Keratinocyte (primary cell): ENCODE data around the gene PCDHGB4. TPM values are rescaled to one million over a fixed set of nuclear protein-coding genes. Genes with fewer than 3 reads are reported as not detected.
A peak's percentile ranks its signal among the peaks of the same experiment; 100 is the strongest.

ENCODE experiments used
- DNase-seq: peaks from one replicate; pipeline ENCODE4 v3.0.0-alpha.2; 2011; ENCODE audit warnings: low read depth, missing footprints, low spot score
- FAIRE-seq: peaks from 2 replicates; lab custom pipeline; 2011; peaks lifted over from hg19 to GRCh38; lab: Jason Lieb, UNC
- H2AFZ ChIP-seq: 2 replicates; pipeline ENCODE4 v1.6.0; 2012; ENCODE audit warnings: low read length, control low read depth, inconsistent platforms; ENCODE audit not compliant: control insufficient read depth
- H3K27ac ChIP-seq: 2 replicates; pipeline ENCODE4 v1.5.1; 2011; ENCODE audit warnings: low read length; ENCODE audit not compliant: control insufficient read depth, insufficient read depth
- H3K27me3 ChIP-seq: 3 replicates; pipeline ENCODE4 v1.6.0; 2011; ENCODE audit warnings: low read length; ENCODE audit not compliant: control insufficient read depth, insufficient read depth; ENCODE audit errors: extremely low read depth
- H3K36me3 ChIP-seq, 2 experiments: 2 replicates in 1 of 2; 3 replicates in 1 of 2; pipeline ENCODE4 v1.5.1; 2011; ENCODE audit warnings: low read length in 2 of 2, mild to moderate bottlenecking in 1 of 2; ENCODE audit not compliant: control insufficient read depth in 2 of 2, insufficient read depth in 2 of 2; ENCODE audit errors: extremely low read depth in 1 of 2
- H3K4me1 ChIP-seq: 3 replicates; pipeline ENCODE4 v1.5.1; 2011; ENCODE audit warnings: low read length; ENCODE audit not compliant: control insufficient read depth, insufficient read depth; ENCODE audit errors: extremely low read depth
- H3K4me2 ChIP-seq: 3 replicates; pipeline ENCODE4 v1.6.0; 2011; ENCODE audit warnings: low read depth, low read length; ENCODE audit not compliant: control insufficient read depth, insufficient read depth; ENCODE audit errors: extremely low read depth
- H3K4me3 ChIP-seq, 3 experiments: fragments of 200-600 bp in 1 of 3; sonication (generic) in 1 of 3; 2 replicates in 2 of 3; 3 replicates in 1 of 3; pipeline ENCODE4 v1.5.1; 2011 to 2016; ENCODE audit warnings: low read length in 3 of 3, mild to moderate bottlenecking in 3 of 3, control low read depth in 2 of 3, inconsistent platforms in 1 of 3, low read depth in 1 of 3, mixed read lengths in 1 of 3, mixed run types in 1 of 3, moderate library complexity in 1 of 3; ENCODE audit not compliant: control insufficient read depth in 2 of 3, insufficient read depth in 2 of 3; ENCODE audit errors: extremely low read depth in 1 of 3
- H3K79me2 ChIP-seq: 2 replicates; pipeline ENCODE4 v1.6.0; 2012; ENCODE audit warnings: low read length; ENCODE audit not compliant: control insufficient read depth, insufficient read depth
- H3K9ac ChIP-seq: 3 replicates; pipeline ENCODE4 v1.6.0; 2011; ENCODE audit warnings: low read length; ENCODE audit not compliant: control insufficient read depth, insufficient read depth; ENCODE audit errors: extremely low read depth
- H3K9me1 ChIP-seq: 3 replicates; pipeline ENCODE4 v1.6.0; 2011; ENCODE audit warnings: low read length; ENCODE audit not compliant: control insufficient read depth, insufficient read depth; ENCODE audit errors: extremely low read depth
- H3K9me3 ChIP-seq: 2 replicates; pipeline ENCODE4 v1.5.1; 2012; ENCODE audit warnings: low read depth, low read length; ENCODE audit not compliant: control insufficient read depth
- H4K20me1 ChIP-seq: 3 replicates; pipeline ENCODE4 v1.6.0; 2011; ENCODE audit warnings: low read length; ENCODE audit not compliant: control insufficient read depth, insufficient read depth; ENCODE audit errors: extremely low read depth
- CTCF ChIP-seq, 3 experiments: IDR thresholded peaks in 1 of 3; conservative IDR thresholded peaks in 1 of 3; optimal IDR thresholded peaks in 1 of 3; 2 replicates in 2 of 3; 3 replicates in 1 of 3; pipeline versions ENCODE3 to v1.5.1; 2011; ENCODE audit warnings: low read length in 3 of 3, mild to moderate bottlenecking in 3 of 3, moderate library complexity in 2 of 3, control low read depth in 1 of 3, inconsistent platforms in 1 of 3; ENCODE audit not compliant: insufficient read depth in 2 of 3; ENCODE audit errors: extremely low read depth in 1 of 3
- EZH2 ChIP-seq: IDR thresholded peaks from one replicate; pipeline ENCODE4 v1.6.1; 2012; ENCODE audit warnings: inconsistent platforms, mild to moderate bottlenecking, low read length, moderate library complexity
- dilution Hi-C: fragments of 300-500 bp; cut with MboI; formaldehyde crosslinking; loops from one replicate; pipeline ENCODE4 v1.7.0; 2020; ENCODE audit warnings: low sequenced_read_pairs; ENCODE audit not compliant: extremely low pct_ligation_motif_present
- polyA plus RNA-seq, 5 experiments: library from polyadenylated mRNA; depleted of rRNA in 3 of 5; stranded (reverse) in 3 of 5; stranded (forward) in 1 of 5; unstranded in 1 of 5; fragments of >200 nt; gene quantifications; 1 replicate in 1 of 5; 2 replicates in 3 of 5; 3 replicates in 1 of 5; pipeline versions ENCODE4 v1.2.1 to v1.2.3, GENCODE V29; 2011 to 2012; ENCODE audit warnings: missing spikeins in 2 of 5, low read depth in 1 of 5, low replicate concordance in 1 of 5

PCDHGB4 gene
- polyA plus RNA-seq, 1 donor (not counting 4 experiments of a cell fraction or from before 2014, with no cell fraction given): 1.6 TPM

DNA sequence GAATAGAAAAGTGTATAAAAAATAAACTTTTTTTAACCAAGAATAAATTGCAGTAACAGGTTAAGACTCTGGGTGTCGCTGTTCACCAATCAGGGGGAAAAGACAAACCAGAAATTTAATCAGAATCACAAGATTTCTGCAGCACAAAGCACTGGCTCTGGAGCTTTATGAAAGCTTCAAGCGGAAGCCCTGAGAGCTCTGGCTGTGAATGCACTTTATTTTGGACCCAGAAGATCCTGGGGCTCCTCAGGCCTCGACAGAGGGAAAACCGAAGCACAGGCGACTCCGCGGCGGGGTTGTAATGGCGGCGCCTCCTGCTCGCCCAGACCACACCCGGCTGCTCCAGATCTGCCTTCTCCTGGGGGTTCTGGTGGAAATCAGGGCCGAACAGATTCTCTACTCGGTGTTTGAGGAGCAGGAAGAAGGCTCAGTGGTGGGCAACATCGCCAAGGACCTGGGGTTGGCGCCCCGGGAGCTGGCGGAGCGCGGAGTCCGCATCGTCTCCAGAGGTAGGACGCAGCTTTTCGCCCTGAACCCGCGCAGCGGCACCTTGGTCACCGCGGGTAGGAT lies 32.5 kb upstream of the PCDHGB4 start, which contains the start of gene PCDHGA4:
PCDHGA4 (plus strand) TSS at position 122 of the 570 bp plus-strand sequence; CDS start at position 209, 87 bp downstream.
- H3K79me2 ChIP-seq: no peaks in the 10 kb centered on the region
- H3K9me3 ChIP-seq: peaks cover 9% of the 10 kb centered on the region
- no peak within 1 kb of the TSS for H3K9ac ChIP-seq
- dilution Hi-C loops: no loop called here
- H3K4me2 ChIP-seq: no peak within 1 kb of the TSS
- H4K20me1 ChIP-seq: no peaks in the 10 kb centered on the region
- H3K4me3 ChIP-seq: peak within 1 kb of the TSS in 1 of 3 experiments; percentile 26
- no peaks in the 10 kb centered on the region for H3K9me1 ChIP-seq
- peaks cover 8% of the 10 kb centered on the region for H3K27me3 ChIP-seq
- FAIRE-seq (no peak), DNase-seq (no peak)
- H3K27ac ChIP-seq: no peak within 1 kb of the TSS
- H3K4me1 ChIP-seq: no peaks in the 10 kb centered on the region
- TF ChIP-seq CTCF (optimal IDR thresholded peaks at IDR 0.05 in 1 of 3, IDR thresholded peaks at IDR 0.05 in 1 of 3, conservative IDR thresholded peaks at IDR 0.05 in 1 of 3; ENCODE audit: extremely low read depth in 1 of 3, insufficient read depth in 2 of 3, low read length in 3 of 3) (peak in 2 of 3 experiments; percentile 15 to 34), EZH2 (no peak)
- H3K36me3 ChIP-seq: no peaks in the 10 kb centered on the region
- no peak within 1 kb of the TSS for H2AFZ ChIP-seq

- TF ChIP-seq EZH2: no peak
- TF ChIP-seq CTCF (optimal IDR thresholded peaks at IDR 0.05 in 1 of 3, IDR thresholded peaks at IDR 0.05 in 1 of 3, conservative IDR thresholded peaks at IDR 0.05 in 1 of 3; ENCODE audit: extremely low read depth in 1 of 3, insufficient read depth in 2 of 3, low read length in 3 of 3): no peak
- FAIRE-seq: no peak
- H3K27ac ChIP-seq: no peak overlapping the region
- H4K20me1 ChIP-seq: no peaks in the 10 kb centered on the region
- H3K79me2 ChIP-seq: no peaks in the 10 kb centered on the region
- peaks cover 12% of the 10 kb centered on the region for H3K27me3 ChIP-seq
- H2AFZ ChIP-seq: no peak overlapping the region
- H3K4me2 ChIP-seq: no peak overlapping the region
- peaks cover 11% of the 10 kb centered on the region for H3K9me3 ChIP-seq
- H3K9me1 ChIP-seq: no peaks in the 10 kb centered on the region
- no peaks in the 10 kb centered on the region for H3K36me3 ChIP-seq
- no peak overlapping the region for H3K4me3 ChIP-seq
- DNase-seq: no peak
- no peak overlapping the region for H3K9ac ChIP-seq
- H3K4me1 ChIP-seq: no peaks in the 10 kb centered on the region
- dilution Hi-C loops: no loop called here
Observed at GRCh38 chr5:141355641-141356040, 31.9 kb upstream of the PCDHGB4 start.
